HepG2 (cell line): ENCODE data around the gene STEAP2. TPM values are rescaled to one million over a fixed set of nuclear protein-coding genes. Genes with fewer than 3 reads are reported as not detected.

ENCODE experiments used
- ATAC-seq: fragments of 200-7000 bp; cut with Tn5 transposase; 3 replicates; pipeline ENCODE4 v1.9.1; 2020; ENCODE audit warnings: mild to moderate bottlenecking, moderate library complexity
- BruUV-seq: library from RNA; stranded (reverse); fragments of 400-500 nt; replicated peaks from 2 replicates; lab custom pipeline; 2021; lab: Mats Ljungman, UMichigan
- CTCF ChIA-PET: fragments of 300-600 bp; formaldehyde crosslinking; extraction: SDS; loops from one replicate; lab custom pipeline; 2021; ENCODE audit warnings: low total read pairs, inconsistent platforms, low intra/inter-chr PET ratio; lab: Yijun Ruan, JAX
- POLR2A ChIA-PET: fragments of 350-600 bp; sonication (Branson Sonifier 250); formaldehyde crosslinking; loops from one replicate; lab custom pipeline; 2020; ENCODE audit warnings: antibody characterized with exemption, inconsistent platforms; lab: Yijun Ruan, JAX
- DNase-seq: peaks from one replicate; pipeline ENCODE4 v3.0.0-alpha.2; 2015; ENCODE audit warnings: low spot score
- FAIRE-seq: peaks from 3 replicates; lab custom pipeline; 2011; peaks lifted over from hg19 to GRCh38; lab: Jason Lieb, UNC
- H2AFZ ChIP-seq: one replicate; pipeline ENCODE4 v1.6.1; 2011; ENCODE audit warnings: low read length, inconsistent platforms
- H3K27ac ChIP-seq: fragments of 300-600 bp; 3 replicates; pipeline ENCODE4 v1.8.0; 2011; ENCODE audit warnings: mixed run types, mild to moderate bottlenecking, mixed read lengths, low read length, inconsistent platforms; ENCODE audit not compliant: insufficient read depth; ENCODE audit errors: extremely low read length
- H3K27me3 ChIP-seq, 2 experiments: fragments of 200-600 bp in 1 of 2; 2 replicates in 1 of 2; 3 replicates in 1 of 2; pipeline versions ENCODE4 v1.6.0 to v1.8.0; 2011; ENCODE audit warnings: low read length in 2 of 2, mild to moderate bottlenecking in 2 of 2, moderate library complexity in 2 of 2, inconsistent platforms in 1 of 2; ENCODE audit not compliant: insufficient read depth in 2 of 2, control insufficient read depth in 1 of 2
- H3K36me3 ChIP-seq, 2 experiments: fragments of 200-600 bp in 1 of 2; replicated peaks in 1 of 2; 2 replicates in 1 of 2; 3 replicates in 1 of 2; pipeline versions ENCODE4 v1.5.1 to v1.8.0; 2011; ENCODE audit warnings: low read length in 2 of 2, inconsistent platforms in 1 of 2; ENCODE audit not compliant: insufficient read depth in 2 of 2, control insufficient read depth in 1 of 2
- H3K4me1 ChIP-seq: 2 replicates; pipeline ENCODE4 v1.5.1; 2012; ENCODE audit warnings: low read length, inconsistent platforms; ENCODE audit not compliant: insufficient read depth
- H3K4me2 ChIP-seq: 2 replicates; pipeline ENCODE4 v1.6.0; 2011; ENCODE audit warnings: low read depth, low read length, inconsistent platforms
- H3K4me3 ChIP-seq, 3 experiments: fragments of 200-600 bp in 1 of 3; sonication (generic), shearing (Covaris generic) in 1 of 3; replicated peaks in 1 of 3; 2 replicates each; pipeline ENCODE4 v1.5.1; 2011 to 2016; ENCODE audit warnings: low read length in 3 of 3, inconsistent platforms in 2 of 3, low read depth in 2 of 3, mild to moderate bottlenecking in 2 of 3, control low read depth in 1 of 3, mixed read lengths in 1 of 3; ENCODE audit not compliant: insufficient read depth in 1 of 3
- H3K79me2 ChIP-seq: one replicate; pipeline ENCODE4 v1.6.1; 2011; ENCODE audit warnings: low read length, inconsistent platforms; ENCODE audit not compliant: insufficient read depth
- H3K9ac ChIP-seq: 2 replicates; pipeline ENCODE4 v1.6.0; 2011; ENCODE audit warnings: mild to moderate bottlenecking, low read depth, low read length, inconsistent platforms; ENCODE audit not compliant: insufficient read depth
- H3K9me3 ChIP-seq: 2 replicates; pipeline ENCODE4 v1.5.1; 2012; ENCODE audit warnings: mild to moderate bottlenecking, low read length
- H4K20me1 ChIP-seq: 2 replicates; pipeline ENCODE4 v1.6.0; 2011; ENCODE audit warnings: inconsistent platforms, mild to moderate bottlenecking, low read length, moderate library complexity; ENCODE audit not compliant: insufficient read depth
- CBFB ChIP-seq: sonication (generic); formaldehyde crosslinking; IDR thresholded peaks from 2 replicates; pipeline ENCODE4 v1.4.0; 2020; ENCODE audit warnings: missing genetic modification reagents
- CC2D1A ChIP-seq: sonication (generic); formaldehyde crosslinking; IDR thresholded peaks from 2 replicates; pipeline ENCODE4 v1.8.1; 2023; ENCODE audit warnings: mild to moderate bottlenecking, missing genetic modification reagents
- CENPX ChIP-seq: sonication (generic); formaldehyde crosslinking; IDR thresholded peaks from 2 replicates; pipeline ENCODE4 v1.9.0; 2021; ENCODE audit warnings: mild to moderate bottlenecking, missing genetic modification reagents, moderate library complexity
- NFYC ChIP-seq: IDR thresholded peaks from 2 replicates; pipeline ENCODE4 v1.6.1; 2016; ENCODE audit warnings: missing genetic modification reagents, missing compliant biosample characterization
- SATB2 ChIP-seq: sonication (generic); formaldehyde crosslinking; IDR thresholded peaks from 2 replicates; pipeline ENCODE4 v1.5.0; 2020; ENCODE audit warnings: missing genetic modification reagents
- ZNF367 ChIP-seq: sonication (generic); formaldehyde crosslinking; IDR thresholded peaks from 2 replicates; pipeline ENCODE4 v1.4.0; 2020; ENCODE audit warnings: missing genetic modification reagents, borderline replicate concordance
- ZNF510 ChIP-seq: sonication (generic); formaldehyde crosslinking; IDR thresholded peaks from 2 replicates; pipeline ENCODE4 v1.4.0; 2020; ENCODE audit warnings: low read depth, mild to moderate bottlenecking, missing genetic modification reagents
- ZNF709 ChIP-seq: sonication (generic); formaldehyde crosslinking; IDR thresholded peaks from 2 replicates; pipeline ENCODE4 v1.5.0; 2020; ENCODE audit warnings: mild to moderate bottlenecking, missing genetic modification reagents
- WGBS: methylation state at CpG from one replicate; pipeline ENCODE4 v1.1.6; 2017; ENCODE audit warnings: low lambda C conversion rate; 5-methylcytosine and 5-hydroxymethylcytosine counted together
- in situ Hi-C: cut with HindIII; loops from 2 replicates; pipeline ENCODE4 v1.10.0; 2017; ENCODE audit warnings: low pct_unique_long_range_greater_than_20kb; ENCODE audit not compliant: extremely low pct_ligation_motif_present
- intact Hi-C: fragments of 100-400 bp; cut with micrococcal nuclease; formaldehyde crosslinking; loops from one replicate; pipeline ENCODE4 v1.10.0; 2022; ENCODE audit not compliant: unreplicated experiment
- polyA plus RNA-seq, 8 experiments: library from polyadenylated mRNA; depleted of rRNA in 3 of 8; stranded (reverse) in 7 of 8; unstranded in 1 of 8; fragments of >200 nt; fragmentation: Illumina TruSeq in 4 of 8; extraction: Trizol in 4 of 8; gene quantifications; 2 replicates each; pipeline versions ENCODE4 v1.2.1 to v1.2.3, GENCODE V29; 2011 to 2016; ENCODE audit warnings: low read depth in 4 of 8, missing spikeins in 1 of 8, mixed read lengths in 1 of 8; ENCODE audit not compliant: insufficient read depth in 1 of 8
- total RNA-seq, 5 experiments: library from RNA; depleted of rRNA; stranded (reverse); fragments of >200 nt; fragmentation: Illumina TruSeq; extraction: Trizol; gene quantifications; 2 replicates each; pipeline ENCODE4 v1.2.3, GENCODE V29; 2016; ENCODE audit warnings: low read depth in 1 of 5
- TF ChIP-seq, protein P1 (sequence below): sonication (generic); formaldehyde crosslinking; IDR thresholded peaks from 2 replicates; pipeline ENCODE4 v1.5.0; 2020; ENCODE audit warnings: missing genetic modification reagents
- TF ChIP-seq, protein P2 (sequence below): IDR thresholded peaks from 2 replicates; pipeline ENCODE4 v1.6.1; 2016; ENCODE audit warnings: missing compliant biosample characterization, missing genetic modification reagents, borderline replicate concordance
- TF ChIP-seq, protein P3 (sequence below): sonication (generic); formaldehyde crosslinking; IDR thresholded peaks from 2 replicates; pipeline ENCODE4 v1.4.0; 2020; ENCODE audit warnings: missing genetic modification reagents
- TF ChIP-seq, protein P4 (sequence below): sonication (generic); formaldehyde crosslinking; IDR thresholded peaks from 2 replicates; pipeline ENCODE4 v1.5.0; 2020; ENCODE audit warnings: missing genetic modification reagents, mild to moderate bottlenecking, borderline replicate concordance

Gene STEAP2
- total and polyA plus RNA-seq, 2 of the 13 experiments (the other 11 are each of a cell fraction or from before 2014, with no cell fraction given), result 4.3 to 4.4 TPM

DNA sequence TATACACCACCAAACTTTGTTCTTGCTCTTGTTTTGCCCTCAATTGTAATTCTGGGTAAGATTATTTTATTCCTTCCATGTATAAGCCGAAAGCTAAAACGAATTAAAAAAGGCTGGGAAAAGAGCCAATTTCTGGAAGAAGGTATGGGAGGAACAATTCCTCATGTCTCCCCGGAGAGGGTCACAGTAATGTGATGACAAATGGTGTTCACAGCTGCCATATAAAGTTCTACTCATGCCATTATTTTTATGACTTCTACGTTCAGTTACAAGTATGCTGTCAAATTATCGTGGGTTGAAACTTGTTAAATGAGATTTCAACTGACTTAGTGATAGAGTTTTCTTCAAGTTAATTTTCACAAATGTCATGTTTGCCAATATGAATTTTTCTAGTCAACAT, 20.9 kb downstream of the STEAP2 start:
- no peaks in the 10 kb centered on the region for H3K9me3 ChIP-seq
- ChIA-PET POLR2A (no interaction called here), CTCF (no interaction called here)
- no peaks in the 10 kb centered on the region for H3K79me2 ChIP-seq
- H3K9ac ChIP-seq, result no peak overlapping the region
- TF ChIP-seq NFYC (CRISPR knock-in tag), result no peak
- TF ChIP-seq ZNF367 (CRISPR knock-in tag), result no peak
- TF ChIP-seq, protein P1, sequence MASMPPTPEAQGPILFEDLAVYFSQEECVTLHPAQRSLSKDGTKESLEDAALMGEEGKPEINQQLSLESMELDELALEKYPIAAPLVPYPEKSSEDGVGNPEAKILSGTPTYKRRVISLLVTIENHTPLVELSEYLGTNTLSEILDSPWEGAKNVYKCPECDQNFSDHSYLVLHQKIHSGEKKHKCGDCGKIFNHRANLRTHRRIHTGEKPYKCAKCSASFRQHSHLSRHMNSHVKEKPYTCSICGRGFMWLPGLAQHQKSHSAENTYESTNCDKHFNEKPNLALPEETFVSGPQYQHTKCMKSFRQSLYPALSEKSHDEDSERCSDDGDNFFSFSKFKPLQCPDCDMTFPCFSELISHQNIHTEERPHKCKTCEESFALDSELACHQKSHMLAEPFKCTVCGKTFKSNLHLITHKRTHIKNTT, result no peak
- TF ChIP-seq, protein P2, sequence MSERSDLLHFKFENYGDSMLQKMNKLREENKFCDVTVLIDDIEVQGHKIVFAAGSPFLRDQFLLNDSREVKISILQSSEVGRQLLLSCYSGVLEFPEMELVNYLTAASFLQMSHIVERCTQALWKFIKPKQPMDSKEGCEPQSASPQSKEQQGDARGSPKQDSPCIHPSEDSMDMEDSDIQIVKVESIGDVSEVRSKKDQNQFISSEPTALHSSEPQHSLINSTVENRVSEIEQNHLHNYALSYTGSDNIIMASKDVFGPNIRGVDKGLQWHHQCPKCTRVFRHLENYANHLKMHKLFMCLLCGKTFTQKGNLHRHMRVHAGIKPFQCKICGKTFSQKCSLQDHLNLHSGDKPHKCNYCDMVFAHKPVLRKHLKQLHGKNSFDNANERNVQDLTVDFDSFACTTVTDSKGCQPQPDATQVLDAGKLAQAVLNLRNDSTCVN (CRISPR knock-in tag), result no peak
- no peak for TF ChIP-seq ZNF510 (CRISPR knock-in tag)
- TF ChIP-seq, protein P3, sequence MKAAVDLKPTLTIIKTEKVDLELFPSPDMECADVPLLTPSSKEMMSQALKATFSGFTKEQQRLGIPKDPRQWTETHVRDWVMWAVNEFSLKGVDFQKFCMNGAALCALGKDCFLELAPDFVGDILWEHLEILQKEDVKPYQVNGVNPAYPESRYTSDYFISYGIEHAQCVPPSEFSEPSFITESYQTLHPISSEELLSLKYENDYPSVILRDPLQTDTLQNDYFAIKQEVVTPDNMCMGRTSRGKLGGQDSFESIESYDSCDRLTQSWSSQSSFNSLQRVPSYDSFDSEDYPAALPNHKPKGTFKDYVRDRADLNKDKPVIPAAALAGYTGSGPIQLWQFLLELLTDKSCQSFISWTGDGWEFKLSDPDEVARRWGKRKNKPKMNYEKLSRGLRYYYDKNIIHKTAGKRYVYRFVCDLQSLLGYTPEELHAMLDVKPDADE (CRISPR knock-in tag), result no peak
- TF ChIP-seq CC2D1A (CRISPR knock-in tag), result no peak
- TF ChIP-seq CBFB (CRISPR knock-in tag), result no peak
- no peak for TF ChIP-seq CENPX
- no peak for TF ChIP-seq ZNF709 (CRISPR knock-in tag)
- TF ChIP-seq SATB2 (CRISPR knock-in tag), result no peak
- TF ChIP-seq, protein P4, sequence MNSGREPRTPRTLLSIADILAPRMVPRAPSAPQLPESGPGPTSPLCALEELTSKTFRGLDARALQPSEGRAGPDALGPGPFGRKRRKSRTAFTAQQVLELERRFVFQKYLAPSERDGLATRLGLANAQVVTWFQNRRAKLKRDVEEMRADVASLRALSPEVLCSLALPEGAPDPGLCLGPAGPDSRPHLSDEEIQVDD (CRISPR knock-in tag), result no peak
- H3K4me3 ChIP-seq, result no peak overlapping the region
- H3K27ac ChIP-seq, result no peak overlapping the region
- H3K36me3 ChIP-seq, result no peaks in the 10 kb centered on the region
- H3K4me2 ChIP-seq, result no peak overlapping the region
- intact Hi-C loops (no loop called here), in situ Hi-C loops (no loop called here)
- H4K20me1 ChIP-seq, result no peaks in the 10 kb centered on the region
- no TSS peak for BruUV-seq
- H3K27me3 ChIP-seq, result no peaks in the 10 kb centered on the region
- H3K4me1 ChIP-seq, result peaks cover 18% of the 10 kb centered on the region
- H2AFZ ChIP-seq, result no peak overlapping the region
- WGBS, result 66% methylated on average over 5 of the region's 5 CpGs
- FAIRE-seq (no peak), ATAC-seq (no peak), DNase-seq (no peak)
